ENCODE measurements around the gene CCR4.
"Not testable (repeated sequence)": the region's sequence is repeated elsewhere in the genome, so short reads cannot be mapped to it uniquely, and the experiment has no call there.

Gene CCR4

DNA sequence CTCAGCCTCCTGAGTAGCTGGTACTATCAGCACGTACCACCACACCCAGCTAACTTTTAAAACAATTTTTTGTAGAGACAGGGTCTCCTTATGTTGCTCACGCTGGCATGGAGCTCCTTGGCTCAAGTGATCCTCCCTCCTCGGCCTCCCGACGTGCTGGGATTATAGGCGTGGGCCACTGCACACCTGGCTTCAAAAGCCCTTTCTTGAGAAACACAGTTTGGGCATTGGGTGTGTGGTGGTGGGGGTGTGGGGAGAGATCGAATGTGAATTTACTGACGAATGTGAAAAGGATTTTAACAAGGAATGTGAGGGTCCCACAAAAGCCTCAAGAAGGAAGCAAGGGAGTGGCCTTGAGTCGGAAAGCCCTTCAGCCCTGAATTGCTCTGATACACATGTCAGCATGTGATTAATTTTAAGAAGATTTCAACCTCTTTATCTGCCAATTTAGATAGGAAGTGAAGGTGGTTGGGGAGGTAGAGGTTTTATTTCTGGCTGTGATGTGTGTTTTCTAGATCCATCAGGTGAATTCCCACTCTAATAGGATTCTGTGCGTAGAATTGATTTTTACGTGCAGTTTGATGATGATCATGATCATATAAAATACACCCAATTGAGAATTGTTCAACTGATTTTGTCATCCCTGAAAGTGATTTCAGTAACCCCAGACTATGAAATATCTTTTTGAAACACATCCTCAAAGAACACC is 1.1 kb downstream of the CCR4 start:
- no peak for DNase-seq (ENCODE audit: low spot score)

DNA sequence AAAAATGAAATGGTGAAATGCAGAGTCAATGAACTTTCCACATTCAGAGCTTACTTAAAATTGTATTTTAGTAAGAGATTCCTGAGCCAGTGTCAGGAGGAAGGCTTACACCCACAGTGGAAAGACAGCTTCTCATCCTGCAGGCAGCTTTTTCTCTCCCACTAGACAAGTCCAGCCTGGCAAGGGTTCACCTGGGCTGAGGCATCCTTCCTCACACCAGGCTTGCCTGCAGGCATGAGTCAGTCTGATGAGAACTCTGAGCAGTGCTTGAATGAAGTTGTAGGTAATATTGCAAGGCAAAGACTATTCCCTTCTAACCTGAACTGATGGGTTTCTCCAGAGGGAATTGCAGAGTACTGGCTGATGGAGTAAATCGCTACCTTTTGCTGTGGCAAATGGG is 3.1 kb downstream of the CCR4 start:
- no peak for DNase-seq (ENCODE audit: low spot score)

DNA sequence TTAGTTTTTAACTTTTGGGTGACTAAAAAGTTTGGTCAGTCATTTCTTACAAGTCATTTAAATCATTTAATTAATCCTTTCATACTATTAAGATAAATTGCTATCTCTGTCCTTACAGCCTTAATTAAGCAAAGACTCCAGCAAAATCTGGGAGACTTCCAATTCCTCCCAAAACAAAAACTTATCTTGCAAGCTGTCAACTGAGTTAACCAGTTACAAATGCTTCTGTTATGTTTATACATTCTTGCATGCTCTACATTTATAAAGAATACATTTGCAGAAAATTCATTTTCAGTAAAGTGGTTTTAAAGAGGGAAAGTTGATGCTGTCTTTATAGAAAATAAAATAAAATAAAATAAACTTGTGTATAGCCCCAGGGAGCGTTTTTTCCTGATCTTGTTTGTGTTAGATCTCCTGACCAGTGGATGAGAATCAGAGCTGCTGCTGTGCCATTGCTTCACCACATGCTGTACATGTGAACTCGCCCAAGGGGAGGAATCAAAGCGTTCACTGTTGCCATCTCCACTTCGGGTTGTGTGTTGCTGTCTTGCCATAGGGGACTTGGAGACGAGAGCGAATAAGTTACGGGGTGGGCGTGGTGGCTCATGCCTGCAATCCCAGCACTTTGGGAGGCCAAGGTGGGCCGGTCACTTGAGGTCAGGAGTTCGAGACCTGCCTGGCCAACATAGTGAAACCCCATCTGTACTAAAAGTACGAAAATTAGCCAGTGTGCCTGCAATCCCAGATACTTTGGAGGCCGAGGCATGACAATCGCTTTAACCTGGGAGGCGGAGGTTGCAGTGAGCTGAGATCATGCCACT is 5.5 kb downstream of the CCR4 start:
- DNase-seq (ENCODE audit: low spot score): no peak

DNA sequence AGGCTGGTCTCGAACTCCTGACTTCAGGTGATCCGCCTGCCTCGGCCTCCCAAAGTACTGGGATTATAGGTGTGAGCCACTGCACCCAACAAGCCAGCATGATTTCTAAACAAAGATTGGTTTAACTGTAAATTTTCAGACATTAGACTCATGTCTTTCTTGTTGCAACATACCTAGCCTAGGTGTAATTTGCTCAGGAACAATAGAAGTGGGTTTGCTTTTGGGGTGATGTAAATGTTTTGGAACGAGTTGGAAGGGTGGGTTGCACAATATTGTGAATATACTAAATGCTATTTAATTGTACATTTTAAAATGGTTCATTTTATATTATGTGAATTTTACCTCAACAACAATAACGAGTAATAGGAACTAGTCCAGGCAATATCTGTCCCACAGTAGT is 7.1 kb downstream of the CCR4 start:
- no peak for DNase-seq (ENCODE audit: low spot score)

DNA sequence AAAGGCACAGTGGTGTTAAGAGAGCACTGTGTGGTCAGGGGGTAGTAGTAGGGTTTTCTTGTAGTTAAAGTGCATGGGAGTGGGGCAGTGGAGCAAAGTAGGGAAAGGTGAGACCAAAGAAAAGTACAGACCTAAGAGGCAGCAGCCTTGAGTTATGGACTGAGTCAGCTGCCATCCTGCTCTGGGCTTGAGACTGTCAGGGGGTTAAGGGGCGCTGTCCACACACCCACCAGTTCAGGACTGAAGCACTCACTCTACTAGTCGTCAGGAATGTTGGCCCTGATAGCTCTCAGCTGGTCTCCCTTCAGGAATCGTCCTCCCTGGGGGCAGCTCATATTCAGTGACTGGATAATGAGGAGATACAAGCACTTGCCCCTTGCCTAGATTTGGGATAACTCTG is 7.9 kb downstream of the CCR4 start:
- DNase-seq (ENCODE audit: low spot score): no peak

DNA sequence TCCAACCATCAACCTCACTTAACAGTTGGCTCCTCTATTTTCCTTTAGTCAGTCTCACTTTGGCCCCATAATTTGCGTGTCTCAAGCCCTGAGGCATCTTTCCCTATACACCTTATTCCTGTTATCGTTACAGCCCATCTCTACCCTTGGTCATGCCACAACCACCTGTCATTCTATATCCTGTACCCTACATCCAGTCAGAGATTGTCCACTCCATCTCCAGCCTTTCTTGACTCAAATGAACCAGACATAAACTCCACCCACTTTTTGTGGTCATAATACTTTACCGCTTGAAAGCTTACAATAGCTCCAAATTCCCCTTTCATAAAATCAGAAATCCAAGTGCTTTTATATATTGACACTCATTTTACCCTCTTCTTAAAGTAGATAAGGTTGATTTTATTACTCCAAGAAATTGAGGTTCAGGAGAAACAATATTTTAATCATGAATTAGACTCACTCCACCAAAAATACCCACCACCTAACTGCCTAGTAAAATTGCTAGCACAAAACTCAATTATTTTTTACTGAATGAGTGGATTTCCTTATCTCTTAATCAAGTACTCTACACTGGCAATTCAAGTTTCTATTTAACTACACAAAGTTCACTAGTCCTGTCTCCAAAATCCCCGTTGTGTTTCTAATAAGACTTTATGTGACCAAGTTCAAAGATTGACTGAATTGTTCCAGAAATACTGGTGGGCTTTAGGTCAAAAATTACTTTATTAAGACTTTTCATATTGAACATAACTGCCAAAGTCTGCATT is 9.1 kb downstream of the CCR4 start:
- DNase-seq (ENCODE audit: low spot score): no peak

DNA sequence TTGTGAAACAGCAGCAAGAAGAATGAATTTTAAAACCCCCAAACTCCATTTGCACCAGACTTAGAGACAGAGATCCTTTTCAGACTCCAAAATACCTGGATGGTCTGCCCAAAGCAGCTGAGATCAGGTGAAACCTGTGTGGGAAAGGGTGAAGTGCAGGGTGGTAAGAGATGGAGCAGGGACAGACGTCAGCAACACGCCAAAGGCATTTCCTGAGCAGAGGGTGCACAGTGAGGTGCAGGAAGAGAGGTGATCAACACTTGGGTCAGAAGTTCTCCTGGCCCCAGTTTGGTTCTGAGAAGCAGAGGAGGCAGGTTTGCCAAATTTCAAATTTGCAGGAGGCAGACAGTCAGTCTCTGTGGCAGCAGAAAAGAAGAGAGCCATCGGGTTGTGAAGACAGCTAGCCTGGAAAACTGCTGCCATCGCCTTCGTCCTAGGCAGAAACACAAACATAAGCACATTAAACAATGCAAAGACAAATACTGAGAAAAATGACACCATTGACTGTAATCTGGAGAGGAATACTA is 9.8 kb downstream of the CCR4 start:
- DNase-seq (ENCODE audit: low spot score): no peak

DNA sequence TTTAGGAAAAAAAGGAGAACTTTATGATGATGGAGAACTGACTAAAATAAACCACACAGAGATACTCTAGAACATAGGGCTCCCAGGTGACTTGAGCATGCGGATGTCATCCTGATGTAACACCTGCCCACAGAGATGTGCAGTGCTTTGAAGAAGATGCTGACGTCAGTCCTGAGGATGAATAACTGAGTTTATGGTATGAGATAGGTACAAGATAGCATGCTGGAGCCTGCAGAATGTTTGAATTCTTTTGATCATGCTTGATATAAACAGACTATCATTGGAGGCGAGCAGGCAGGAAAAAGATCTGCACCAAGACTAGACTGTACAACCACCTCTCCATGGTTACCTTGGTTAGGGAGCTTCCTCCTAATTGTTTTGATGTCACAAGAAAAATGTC is 12.4 kb downstream of the CCR4 start:
- no peak for DNase-seq (ENCODE audit: low spot score)

DNA sequence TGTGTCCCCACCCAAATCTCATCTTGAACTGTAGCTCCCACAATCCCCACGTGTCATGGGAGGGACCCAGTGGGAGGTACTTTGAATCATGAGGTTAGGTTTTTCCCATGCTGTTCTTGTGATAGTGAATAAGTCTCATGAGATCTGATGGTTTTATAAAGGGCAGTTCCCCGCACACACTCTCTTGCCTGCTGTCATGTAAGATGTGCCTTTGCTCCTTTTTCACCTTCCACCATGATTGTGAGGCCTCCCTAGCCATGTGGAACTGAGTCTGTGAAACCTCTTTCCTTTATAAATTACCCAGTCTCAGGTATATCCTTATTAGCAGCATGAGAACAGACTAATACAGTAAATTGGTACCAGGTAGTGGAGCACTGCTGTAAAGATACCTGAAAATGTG is 13.3 kb downstream of the CCR4 start:
- not testable (repeated sequence) for DNase-seq (ENCODE audit: low spot score)

DNA sequence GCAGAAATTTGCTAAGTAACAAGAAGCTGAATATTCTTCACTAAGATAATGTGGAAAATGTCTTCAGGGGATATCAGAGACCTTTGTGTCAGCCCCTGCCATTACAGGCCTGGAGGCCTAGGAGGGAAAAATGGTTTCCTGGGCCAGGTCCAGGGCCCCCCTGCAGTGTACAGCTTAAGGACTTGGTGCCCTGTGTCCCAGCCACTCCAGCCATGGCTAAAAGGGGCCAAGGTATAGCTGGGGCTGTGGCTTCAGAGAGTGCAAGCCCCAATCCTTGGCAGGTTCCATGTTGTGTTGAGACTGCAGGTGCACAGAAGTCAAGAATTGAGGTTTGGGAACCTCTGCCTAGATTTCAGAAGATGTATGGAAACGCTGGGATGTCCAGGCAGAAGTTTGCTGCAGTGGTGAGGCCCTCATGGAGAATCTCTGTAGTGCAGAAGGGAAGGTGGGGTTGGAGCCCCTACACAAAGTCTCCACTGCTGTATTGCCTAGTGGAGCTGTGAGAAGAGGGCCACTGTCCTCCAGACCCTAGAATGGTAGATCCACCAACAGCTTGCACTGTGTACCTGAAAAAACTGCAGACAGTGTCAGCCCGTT is 14.3 kb downstream of the CCR4 start:
- DNase-seq (ENCODE audit: low spot score): not testable (repeated sequence)

DNA sequence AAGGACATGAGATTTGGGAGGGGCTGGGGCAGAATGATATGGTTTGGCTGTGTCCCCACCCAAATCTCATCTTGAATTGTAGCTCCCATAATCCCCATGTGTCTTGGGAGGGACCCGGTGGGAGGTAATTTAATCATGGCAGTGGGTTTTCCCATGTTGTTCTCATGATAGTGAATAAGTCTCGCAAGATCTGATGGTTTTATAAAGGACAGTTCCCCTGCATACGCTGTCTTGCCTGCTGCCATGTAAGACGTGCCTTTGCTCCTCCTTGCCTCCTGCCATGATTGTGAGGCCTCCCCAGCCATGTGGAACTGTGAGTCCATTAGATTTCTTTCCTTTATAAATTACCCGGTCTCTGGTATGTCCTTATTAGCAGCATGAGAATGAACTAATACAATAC is 15.2 kb downstream of the CCR4 start:
- DNase-seq (ENCODE audit: low spot score): not testable (repeated sequence)

DNA sequence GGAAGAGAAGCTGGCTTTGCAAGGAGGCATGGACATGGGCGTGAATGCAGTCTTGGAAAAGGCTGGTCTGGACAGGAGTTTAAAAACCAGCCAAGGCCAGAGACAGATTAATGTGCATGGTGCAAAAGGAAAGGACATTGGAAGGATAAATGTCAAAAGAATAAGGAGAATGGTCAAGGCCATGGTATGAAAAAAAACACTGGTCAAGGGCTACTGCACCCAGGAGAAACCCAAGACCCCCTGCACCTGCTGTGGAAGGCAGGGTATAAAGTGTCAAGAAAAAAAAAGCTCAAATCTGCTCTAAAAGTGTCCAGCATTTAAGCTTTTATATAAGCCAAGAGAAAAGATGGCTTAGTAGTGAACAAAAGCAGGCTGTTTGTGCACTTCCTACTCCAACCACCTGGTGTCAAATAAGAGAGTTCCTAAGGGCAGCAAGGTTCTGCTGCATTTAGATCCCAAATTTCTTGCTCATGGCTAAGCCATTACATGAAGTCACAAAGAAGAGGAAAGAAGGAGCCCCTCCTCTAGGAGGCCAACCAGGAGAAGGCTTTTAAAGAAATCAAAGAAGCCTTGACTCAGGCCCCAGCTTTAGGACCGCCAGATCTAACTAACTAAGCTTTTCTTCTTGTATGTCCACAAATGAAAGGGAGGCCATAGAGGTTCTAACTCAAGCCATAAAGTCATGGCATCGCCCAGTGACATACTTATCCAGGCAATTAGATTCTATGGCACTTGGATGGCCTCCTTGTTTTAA is 16.9 kb downstream of the CCR4 start:
- no peak for DNase-seq (ENCODE audit: low spot score)

DNA sequence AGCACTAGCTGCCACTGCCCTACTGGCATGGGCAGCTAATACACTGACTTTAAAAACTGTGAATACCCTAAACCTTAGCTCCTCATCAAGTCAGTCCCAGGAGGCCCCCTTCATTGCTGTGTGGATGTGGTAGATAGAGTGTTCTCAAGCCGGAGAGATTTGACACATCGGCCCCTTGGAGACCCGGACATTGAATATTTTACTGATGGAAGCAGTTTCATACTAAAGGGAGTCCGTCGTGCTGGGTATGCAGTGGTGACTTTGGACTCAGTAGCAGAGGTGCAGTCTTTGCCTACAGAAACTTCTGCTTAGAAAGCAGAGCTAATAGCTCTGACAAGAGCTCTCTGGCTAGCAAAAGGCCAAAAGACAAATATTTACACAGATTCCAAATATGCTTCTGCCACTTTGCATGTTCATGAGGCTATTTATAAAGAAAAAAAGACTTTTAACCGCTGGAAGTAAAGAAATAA is 17.5 kb downstream of the CCR4 start:
- DNase-seq (ENCODE audit: low spot score): no peak

DNA sequence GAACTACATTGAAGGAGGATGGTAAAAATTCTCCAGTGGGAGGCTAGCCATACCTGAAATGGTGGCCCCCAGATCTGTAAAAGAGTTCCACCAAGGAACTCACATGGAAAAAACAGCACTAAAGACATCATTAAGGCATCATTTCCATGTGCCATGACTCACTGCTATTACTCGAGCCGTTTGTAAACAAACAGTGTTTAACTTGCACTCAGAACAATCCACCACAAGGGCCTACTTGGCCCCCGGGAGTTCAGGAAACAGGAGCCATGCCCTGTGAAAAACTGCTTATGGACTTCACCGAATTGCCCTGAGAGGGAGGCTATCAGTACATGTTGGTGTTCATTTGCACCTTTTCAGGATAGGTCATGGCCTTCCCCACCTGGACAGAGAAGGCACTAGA is 18.2 kb downstream of the CCR4 start:
- DNase-seq (ENCODE audit: low spot score): no peak

DNA sequence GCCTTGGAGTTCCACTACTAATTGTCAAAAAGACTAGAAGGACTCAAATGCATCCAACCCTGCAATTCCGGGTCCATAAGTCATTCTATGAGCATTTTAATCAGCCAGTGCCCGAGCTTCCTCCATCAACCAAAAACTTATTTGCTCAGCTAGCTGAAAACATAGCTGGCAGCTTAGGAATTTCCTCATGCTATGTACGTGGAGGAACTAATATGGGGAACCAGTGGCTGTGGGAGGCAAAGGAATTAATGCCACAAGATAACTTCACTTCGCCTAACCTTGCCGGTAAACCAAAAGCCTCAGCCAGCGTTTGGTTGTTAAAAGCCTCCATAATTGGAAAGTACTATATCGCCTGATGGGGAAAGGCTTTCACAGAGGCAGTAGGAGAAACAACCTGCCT is 19.8 kb downstream of the CCR4 start:
- DNase-seq (ENCODE audit: low spot score): not testable (repeated sequence)

DNA sequence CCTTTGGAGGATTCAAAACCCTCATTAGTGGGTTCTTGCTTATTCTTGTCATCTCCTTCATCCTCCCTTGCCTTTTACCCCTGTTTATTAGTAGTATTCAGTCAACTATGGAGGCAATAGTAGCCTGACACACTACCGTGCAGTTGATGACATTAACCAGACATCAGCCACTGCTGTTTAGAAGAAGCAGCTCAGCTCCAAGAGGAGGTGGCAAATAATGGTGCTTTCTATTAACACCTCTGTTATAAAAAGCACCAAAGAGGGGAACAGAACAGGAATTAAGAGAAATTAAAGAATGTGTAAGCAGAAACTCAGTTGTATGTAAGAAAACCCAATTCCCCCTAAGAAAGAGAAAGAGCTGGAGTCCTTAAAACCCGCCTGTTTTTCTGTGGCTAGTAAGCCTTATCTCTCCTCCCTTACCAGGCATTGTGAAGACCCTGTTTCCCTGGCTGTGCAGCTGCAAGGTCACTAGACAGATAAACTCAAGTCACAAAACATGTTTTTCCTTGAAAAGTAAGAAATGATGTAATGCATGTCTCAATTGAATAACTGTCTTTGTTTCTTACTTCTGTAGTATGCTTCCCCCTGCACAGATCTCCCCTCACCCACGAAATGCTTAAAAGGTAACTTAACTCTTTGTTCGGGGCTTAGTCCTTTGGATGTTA is 21.2 kb downstream of the CCR4 start:
- DNase-seq (ENCODE audit: low spot score): no peak

DNA sequence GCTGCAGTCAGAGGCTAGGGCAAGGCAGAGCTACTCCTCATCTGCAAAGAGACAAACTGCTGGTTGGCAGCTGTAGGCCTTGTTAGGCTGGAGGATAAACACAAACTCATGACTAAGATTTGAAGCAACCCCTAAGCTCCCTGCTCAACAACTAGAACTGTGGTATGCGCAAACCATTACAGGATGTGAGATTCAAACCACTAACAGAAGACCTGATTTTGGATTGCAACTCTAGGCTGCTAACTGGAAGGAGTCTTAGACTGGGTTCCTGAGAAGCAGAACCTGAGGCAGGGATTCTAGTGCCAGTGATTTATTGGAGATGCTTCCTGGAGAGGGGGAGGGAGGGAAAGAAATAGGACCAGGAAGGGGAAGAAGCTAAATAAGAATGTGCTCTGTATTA is 22.5 kb downstream of the CCR4 start:
- peak; percentile 29 for DNase-seq (ENCODE audit: low spot score)

DNA sequence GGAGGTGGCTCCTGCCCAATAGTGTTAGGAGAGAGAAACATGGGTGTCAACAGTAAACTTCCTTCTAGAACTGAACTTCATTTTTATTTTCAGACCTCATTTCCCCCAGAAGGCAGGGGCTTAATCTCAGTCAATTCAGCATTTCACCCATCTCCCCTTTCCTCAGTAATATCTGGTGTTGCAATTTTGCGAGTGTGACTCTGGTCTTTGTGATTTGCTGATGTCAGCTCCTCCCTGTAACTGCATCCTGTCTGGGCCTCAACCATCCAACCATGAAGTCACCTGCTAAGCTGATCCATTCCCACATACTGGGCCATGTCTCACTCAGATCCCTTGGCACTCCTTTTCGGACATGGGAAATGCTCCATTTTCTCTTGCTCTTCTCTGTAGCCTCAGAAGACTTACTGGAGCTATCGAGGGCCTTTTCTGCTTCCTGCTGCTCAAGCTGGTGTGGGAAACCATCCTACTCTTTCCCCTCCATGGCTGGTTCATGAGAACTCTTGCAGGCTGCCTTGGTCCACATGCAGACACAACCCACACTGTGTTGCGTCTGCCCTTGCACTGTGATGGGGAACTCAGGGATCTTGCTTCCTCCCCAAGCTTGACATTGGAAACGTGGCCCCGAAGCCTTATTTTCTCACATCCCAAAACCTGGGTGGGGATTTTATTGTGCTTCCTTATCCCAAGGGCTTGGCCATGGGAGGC is 24.6 kb downstream of the CCR4 start:
- no peak for DNase-seq (ENCODE audit: low spot score)

DNA sequence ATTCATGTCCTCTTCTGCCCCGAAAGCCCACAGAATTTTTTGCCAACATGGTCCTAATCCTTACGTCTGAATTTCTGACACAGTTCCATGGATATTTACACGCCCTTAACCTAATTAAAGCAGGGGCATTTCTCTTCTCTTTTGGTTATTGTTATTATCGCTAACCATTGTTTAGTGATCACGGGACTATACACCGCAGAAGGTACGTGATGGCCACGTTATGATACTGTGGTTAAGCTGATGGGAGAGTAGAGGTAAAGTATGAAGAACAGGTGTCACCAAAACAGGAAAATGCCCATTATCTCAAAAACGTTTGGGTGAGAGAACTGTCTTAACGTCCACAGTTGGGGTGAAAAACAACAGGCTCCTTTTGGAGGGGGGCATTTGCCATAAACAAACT is 26.4 kb downstream of the CCR4 start:
- no peak for DNase-seq (ENCODE audit: low spot score)

DNA sequence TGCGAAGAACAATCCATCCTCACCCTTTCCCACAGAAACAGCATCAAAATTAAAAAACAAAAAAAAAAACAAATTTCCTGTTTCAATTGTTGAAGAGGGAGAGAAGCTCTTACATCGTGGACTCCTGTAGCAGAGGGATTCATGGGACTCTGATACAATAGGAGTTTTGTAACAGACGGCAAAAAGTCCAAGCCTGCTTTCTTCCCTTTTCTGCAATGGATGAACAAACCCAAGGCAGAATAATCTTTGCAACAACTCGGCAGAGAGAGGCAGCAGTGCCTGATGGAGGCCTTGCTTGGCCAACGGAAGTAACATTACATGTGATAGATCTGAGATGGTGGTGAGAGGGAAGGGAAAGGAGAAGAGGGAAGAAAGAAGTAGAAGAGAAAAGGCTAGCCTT is 26.9 kb downstream of the CCR4 start:
- no peak for DNase-seq (ENCODE audit: low spot score)

Measured in AG20443 (cell line).